HPDE6-E6E7 (cell line): ENCODE measurements around the gene DAAM1.

ENCODE experiments used
- DNase-seq: peaks from one replicate; pipeline ENCODE4 v3.0.0; 2011; ENCODE audit warnings: missing footprints; ENCODE audit errors: extremely low spot score

Gene DAAM1

DNA sequence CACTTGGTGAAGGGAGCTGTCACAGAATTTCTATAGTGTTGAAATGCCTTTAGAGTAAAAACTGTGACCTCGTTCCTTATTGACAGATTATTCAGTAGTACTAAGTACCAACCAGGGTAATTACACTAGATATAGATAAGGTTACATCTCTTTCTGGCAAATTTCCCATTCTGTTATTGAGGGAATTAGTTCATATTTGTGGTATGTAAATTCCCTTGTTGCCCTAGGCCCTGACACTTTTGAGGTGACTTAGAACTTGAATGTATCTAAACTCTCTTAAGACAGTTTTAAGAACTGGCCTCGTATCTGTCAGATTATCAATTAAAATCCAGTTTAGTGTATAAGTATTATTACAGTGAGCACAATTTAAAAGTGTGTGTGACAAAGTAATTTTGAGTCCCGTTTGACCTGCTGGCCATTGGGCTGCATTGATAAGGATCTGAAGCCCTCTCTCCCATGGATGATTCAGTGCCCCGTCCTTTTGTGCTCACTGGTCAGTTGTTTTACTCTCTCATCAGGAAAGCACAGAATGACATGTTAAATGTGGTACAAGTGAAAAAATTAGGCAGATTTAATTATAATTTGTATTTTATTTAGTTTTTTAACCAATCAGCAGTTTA lies 153.5 kb downstream of the DAAM1 start:
- DNase-seq = no peak

DNA sequence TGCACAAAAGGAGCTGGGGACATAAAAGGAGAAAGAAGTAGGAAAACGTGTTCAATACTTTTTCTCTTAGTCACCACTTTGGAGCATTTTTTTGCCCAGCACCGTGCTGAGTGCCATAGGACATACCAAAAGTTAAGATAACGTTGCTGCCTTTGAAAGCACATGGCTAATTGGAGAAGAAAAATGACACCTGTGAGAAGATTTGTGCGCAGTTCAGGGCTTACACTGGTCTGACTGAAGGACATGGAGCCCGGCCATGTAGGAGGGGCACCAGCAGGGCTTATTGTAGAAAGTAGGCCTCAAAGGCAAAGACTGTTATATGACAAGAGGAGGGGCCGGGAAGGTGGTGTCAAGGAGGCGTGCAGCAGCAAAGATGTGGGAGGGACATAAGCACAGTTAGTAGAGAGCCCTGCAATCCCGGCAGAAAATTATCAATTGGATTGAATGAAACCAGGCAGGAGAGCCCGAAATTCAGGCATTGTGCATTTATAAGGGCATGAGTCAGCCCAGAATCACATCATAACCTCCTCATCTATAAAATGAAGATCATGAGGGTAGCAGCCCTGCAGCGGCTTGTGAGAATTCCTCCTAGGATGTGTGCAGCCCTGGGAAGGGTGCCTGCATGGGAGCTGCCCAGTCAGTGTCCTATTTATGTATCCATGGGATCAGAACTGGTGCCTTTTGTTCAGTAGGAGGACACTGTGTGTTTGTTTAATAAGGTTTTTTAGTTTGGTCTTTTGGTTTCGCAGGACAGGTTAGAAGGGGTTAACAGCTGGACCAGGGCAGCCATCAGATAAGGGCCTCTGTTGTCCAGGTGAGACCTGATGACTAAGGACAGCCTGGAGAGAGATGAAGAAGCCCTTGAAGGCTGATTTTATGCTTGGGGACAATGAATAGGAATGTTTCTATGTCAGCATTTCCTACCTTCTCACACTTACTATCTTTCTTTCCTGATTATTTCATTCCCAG lies 154.3 kb downstream of the DAAM1 start:
- DNase-seq = no peak

DNA sequence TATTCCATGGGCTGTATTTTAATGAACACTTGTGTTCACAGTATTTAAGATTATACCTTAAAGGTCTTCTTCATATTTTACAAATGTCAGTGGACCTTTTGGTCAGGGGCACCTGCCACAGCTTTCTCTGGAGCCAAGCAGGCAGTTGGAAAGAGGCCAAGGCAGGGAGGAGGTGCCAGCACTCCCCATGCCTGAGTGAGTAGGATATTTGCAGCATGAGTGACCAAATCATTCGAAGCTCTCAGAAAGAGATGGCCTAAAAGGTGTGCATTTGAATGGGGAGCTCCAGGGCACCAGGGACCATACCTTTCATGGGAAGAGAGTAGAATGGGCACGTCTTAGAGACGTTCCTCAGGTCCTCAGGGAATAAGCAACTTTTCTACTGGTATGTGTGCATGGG lies 155.1 kb downstream of the DAAM1 start:
- no peak for DNase-seq

- no peak for DNase-seq
These were observed 155.5 kb downstream of the DAAM1 start for GRCh38 chr14:59344016-59344415.

DNA sequence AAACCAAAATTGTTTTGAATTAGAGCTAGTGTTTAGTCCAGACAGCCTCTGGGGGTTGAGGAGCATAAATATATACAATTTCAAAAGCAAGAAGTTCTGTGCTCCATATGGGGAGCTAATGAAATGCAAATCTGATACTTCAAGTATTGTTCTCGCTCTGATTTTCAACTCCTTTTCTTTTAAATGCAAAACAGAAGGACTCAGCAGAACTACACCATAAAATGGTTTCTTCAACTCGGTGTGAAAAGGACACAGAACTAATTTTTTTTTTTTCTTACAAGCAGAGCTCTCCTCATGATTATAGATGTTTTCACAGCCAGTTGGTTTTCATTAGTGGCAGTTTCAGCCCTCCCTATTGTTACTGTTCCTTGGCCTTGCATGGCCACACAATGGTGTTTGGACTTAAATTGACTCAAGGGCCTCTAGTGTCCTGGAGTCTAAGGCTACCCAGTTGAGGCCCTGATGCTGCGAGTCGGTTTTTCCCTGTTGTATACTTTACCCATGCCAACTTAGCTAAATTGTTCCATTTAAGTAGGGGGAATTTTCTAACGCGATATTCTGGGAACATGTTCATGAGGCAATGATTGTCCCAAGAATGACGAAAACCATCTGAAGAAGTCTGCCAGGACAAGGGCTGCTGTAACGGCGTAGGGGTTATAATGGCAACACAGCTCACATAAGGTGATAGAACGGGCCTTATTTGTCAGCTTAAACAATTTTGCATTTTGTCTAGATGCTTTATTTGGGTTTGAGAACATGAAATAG lies 156.4 kb downstream of the DAAM1 start:
- no peak for DNase-seq

DNA sequence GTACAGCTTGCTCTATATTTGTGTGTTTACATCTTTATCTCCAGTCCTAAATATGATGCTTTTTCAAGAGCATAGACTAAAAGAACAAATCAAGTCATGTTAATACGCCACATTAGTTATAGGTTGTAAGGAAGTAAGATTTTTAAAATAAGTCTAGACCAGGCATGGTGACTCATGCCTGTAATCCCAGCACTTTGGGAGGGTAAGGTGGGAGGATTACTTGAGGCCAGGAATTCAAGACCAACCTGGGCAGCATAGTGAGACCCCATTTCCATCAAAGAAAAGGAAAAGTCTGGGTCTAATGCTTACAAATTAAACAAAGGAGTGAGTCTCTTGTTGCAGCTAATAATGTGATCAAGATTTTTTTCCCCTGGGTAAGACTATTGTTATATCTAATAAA lies 157.9 kb downstream of the DAAM1 start:
- no peak for DNase-seq

- no peak for DNase-seq
These were observed 158.5 kb downstream of the DAAM1 start for GRCh38 chr14:59346796-59347510.

DNA sequence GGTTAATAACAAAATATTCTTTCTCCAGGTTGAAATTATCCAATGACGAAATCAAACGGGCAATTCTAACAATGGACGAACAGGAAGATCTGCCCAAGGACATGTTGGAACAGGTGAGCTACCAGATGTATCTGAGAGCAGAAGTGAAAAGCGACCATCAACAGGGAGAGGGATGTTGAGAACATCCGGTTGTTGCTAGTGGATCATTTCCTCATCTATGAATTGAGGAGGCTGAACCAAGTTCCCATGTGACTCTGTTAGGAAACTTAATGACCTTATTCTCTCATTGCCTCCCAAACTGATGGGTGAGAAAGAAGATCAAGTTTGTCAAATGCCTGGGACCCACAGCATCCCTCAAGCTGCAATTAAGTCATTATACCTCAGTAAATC lies 159.0 kb downstream of the DAAM1 start:
- peak; percentile 57 for DNase-seq

DNA sequence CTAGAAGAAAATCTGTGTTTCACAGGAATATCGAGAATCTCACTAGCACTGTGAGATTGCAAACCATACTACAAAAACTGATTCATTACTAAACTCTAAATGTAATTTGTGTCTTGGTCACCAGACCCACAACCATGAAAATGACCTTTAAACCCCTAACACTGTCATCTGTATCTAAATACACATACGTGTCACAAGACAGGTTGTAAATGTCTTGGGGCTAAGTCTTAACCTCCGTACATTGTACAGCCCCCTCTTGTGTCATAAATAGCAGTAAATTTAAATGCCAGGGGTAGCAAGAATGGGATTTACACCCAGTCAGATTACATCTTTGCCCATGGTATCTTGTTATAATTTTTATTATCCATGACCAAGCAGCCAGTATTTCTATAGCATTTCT lies 159.4 kb downstream of the DAAM1 start:
- no peak for DNase-seq

DNA sequence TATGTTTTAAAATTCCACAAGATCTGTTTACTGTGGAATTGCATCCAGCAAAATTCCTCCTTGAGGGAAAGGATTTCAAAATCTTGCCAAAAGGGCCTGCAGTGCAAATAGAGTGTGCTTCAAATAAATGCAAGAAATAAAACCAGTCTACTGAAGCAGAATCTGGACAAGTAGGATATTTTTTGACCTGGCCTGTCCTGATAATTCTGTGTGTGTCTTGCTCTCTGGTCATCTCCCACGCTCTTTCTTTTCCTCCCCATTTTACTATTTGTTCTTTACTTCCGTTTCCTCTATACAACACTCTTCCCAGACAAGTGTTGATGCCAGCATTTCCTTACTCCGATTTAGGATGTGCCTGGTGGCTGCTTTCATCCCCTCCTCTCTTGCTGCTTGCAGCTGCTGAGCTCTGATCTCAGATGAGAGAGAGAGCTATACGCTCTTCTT lies 160.8 kb downstream of the DAAM1 start:
- DNase-seq = no peak

DNA sequence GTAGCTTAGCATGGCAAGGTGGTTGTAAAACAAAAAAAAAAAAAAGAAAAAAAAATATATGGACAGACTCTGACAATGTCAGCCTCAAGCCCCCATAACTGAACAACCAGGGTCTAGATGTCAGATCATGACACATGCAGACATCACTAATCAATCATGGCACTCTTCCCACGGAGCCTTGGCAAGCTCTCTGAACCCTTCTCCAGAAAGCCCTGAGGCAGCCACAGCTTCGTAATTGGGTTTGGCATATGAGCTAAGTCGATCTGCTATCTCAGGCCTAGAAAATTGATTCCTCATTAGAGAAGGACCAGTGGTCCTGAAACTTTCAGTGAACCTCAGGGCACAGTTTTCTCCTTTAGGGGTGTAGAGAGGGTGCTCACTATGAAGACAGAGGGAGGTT lies 164.5 kb downstream of the DAAM1 start:
- DNase-seq = no peak

- DNase-seq = peak; percentile 87
These were observed 166.2 kb downstream of the DAAM1 start for GRCh38 chr14:59354666-59355065.

DNA sequence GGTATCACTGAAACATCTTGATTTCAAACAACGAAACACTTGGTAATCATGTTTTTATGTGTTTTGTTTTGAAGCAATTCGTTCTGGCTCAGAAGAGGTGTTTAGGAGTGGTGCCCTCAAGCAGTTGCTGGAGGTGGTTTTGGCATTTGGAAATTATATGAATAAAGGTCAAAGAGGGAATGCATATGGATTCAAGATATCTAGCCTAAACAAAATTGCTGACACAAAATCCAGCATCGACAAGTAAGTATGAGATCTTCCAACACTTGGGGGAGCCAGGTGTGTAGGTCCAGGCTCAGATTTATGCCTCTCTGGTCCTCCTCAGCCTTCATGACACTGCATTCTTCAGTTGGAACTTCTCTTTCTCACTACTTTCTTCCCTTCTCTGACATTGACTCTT lies 166.6 kb downstream of the DAAM1 start:
- no peak for DNase-seq

GRCh38 chr14:59356312-59356711 lies 167.8 kb downstream of the DAAM1 start:
- DNase-seq = no peak

- no peak for DNase-seq
These were observed 168.3 kb downstream of the DAAM1 start for GRCh38 chr14:59356767-59357166.

- peak; percentile 65 for DNase-seq
These were observed 169.6 kb downstream of the DAAM1 start for GRCh38 chr14:59358102-59358501.

DNA sequence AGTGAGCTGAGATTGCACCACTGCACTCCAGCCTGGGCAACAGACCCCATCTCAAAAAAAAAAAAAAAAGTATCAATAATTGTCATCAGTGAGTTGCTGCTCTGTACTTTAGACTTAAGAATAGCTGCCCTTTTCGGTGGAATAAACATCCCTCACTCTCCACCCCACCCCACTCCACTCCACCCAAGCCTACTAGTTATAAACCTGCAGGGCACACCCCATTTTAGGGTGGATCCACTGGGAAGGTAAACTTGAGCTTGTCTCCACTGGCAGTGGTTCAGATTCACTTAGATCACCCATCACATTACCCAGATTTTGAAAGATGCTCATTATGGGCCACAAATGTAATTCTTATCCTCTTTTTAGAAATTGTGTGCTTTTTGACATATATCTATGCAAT lies 170.3 kb downstream of the DAAM1 start:
- no peak for DNase-seq

DNA sequence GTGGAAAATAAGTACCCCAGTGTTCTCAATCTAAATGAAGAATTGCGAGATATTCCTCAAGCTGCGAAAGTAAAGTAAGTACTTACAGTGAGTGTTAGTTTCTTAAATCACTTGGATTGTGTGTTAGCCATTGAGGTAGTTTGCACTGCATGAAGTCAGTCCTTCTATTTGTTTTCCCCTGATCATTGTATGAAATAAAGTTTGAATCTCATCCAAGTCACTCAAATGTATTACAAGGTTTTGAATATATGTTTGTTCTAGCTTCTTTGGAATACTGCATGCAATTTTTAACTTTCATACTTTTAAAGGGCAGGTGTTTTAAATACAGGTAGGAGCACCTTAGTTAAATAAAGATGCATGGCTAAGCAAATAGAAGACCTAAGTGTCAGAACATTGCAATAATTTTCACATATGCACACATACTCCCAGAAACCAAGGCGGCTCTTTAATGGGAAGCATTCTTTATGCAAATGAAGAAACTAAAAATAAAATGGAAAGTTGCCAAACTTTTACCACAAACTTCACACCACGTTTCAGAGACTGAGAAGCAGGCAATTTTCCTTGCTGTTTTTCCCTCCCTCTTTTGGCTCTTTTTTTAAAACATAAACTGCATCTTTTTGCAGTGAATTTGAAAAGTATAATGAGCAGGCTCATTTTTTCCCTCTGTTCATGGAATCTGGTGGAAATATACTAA lies 171.1 kb downstream of the DAAM1 start:
- no peak for DNase-seq

GRCh38 chr14:59360233-59360632 lies 171.8 kb downstream of the DAAM1 start:
- DNase-seq = no peak

DNA sequence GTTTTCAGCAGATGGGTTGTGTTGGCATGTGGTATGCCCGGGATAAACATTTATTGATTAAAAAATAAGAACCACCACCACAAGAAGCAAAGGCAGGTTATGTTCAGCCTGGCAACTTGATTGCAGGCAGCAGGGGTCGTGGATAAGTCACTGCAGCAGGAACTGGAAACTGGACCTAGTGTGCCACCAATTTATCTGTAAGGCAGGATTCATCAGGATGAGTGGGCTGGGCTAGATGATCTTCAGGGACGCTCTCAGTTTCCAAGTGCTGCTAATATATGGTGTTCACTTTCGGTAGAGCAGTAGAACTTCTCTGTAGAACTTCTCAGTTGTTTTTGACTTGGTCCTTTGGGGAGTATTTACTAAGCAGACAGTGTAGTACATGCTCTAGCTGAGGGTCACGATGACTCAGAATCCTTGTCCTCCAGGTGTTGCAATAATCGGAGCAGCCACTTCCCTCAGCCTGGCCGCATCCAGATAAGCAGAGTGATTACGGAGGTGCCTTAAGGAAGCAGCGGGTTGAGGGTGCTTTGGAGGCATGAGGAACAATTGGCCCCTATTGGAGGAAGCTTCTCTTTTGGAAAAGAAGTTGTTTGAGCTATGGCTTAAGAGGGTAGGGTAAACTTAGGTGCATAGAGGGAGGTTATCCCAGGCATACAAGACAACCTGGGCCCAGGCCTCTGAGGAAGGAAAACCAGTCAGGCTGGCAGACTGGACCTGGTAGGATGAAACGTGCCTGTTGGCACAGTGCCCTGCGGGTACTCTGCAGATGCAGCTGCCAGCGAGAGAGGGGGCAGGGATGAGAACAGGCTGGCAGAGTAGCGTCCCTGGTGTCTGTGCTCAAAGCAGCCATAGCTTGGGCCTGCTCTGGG lies 172.7 kb downstream of the DAAM1 start:
- peak; percentile 61 for DNase-seq
